Left renal pelvis (tissue), 4 donors: ENCODE data around the gene DAGLA. TPM values are rescaled to one million over a fixed set of nuclear protein-coding genes. Genes with fewer than 3 reads are reported as not detected.

Experiments used
- DNase-seq, 4 donors: peaks; one replicate each; pipeline ENCODE4 v3.0.0-alpha.2; 2013; ENCODE audit warnings: low read depth in 4 of 4, low spot score in 3 of 4
- polyA plus RNA-seq, 4 donors: library from polyadenylated mRNA; unstranded; fragments of 120-200 nt; gene quantifications; one replicate each; pipeline ENCODE4 v1.2.1, GENCODE V29; 2013; ENCODE audit not compliant: insufficient read length in 4 of 4

DAGLA gene
- polyA plus RNA-seq, 4 donors: 3.0 to 4.2 (median 3.3) TPM

GRCh38 chr11:61761440-61762222, 81.4 kb downstream of the DAGLA start:
- DNase-seq: no peak

GRCh38 chr11:61762223-61762615, 82.0 kb downstream of the DAGLA start:
- DNase-seq: no peak

DNA sequence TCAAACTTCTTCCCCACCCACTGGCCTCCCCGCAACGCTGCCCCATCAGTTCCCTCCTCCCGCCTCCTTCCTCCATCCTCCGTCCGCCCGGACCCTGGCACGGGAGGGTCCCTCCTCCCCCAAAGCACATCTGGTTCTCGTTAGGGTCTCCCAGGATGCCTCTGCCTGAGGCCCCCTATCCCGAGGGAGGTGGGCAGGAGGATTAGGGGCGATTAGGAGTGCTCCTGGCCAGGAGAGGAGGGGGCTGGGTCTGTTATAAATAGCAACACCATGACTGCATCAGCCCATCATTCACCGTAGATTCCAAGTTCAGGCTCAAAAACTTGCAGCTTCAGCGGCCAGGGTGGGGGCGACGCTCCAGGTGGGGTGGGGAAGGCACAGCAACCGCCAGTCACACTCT, 82.6 kb downstream of the DAGLA start:
- DNase-seq: no peak

GRCh38 chr11:61763930-61764605, 83.9 kb downstream of the DAGLA start:
- DNase-seq: no peak

DNA sequence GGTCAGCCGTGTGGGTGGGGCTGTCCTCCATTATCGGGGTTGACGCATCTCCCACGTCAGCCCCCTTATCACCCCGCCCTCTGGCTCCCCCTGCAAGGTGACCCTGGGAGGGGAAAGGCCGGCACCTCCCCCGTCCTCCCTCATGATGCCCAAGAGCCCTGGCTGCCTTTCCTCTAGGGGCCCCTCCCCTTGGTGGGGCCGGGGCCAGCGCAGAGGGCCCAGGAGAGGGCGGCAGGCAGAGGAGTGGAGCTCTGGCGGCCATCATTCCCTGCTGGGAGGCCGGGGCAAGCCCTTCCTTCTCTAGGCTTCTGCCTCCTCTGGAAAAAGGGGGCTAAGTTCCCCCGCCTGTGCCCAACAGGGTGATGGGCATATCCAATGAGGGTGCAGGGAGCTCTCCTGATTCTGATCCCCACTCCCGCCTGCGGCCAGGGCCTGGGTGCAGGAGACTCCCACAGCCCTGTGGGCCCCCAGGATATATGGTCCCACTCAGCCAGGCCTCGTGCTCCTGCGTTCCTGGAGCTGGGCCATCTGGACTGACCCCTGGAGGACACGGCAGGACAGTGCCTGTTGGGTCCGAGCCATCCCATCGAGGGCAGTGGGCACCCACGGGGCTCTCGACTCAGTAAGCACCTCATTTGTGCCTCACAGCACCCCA, 84.5 kb downstream of the DAGLA start:
- no peak for DNase-seq

- no peak for DNase-seq
Measured at GRCh38 chr11:61765550-61766253, 85.5 kb downstream of the DAGLA start.

DNA sequence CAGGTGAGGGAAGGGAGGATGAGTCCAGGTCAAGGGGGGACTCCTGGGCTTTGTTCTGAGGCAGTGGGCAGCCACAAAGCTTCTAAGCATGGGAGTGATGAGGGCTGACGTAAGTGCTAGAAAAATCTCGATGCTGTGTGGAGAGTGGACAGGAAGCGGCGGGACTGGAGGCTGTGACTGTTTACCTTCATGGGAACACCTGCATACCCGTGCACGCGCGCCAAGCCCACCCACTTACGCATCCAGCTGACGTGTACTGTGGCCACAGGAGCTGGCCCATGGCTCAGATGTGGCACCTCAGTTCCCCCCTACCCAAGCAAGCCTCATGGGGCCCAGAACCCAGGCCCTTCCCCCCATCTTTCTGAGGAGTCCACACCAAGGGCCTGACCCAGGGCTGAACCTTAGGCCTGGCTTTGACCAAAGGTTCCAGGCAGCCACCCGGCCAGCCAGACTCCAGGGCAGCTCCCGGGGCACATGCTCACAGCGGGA, 86.2 kb downstream of the DAGLA start:
- DNase-seq: no peak

- no peak for DNase-seq
Measured at GRCh38 chr11:61768376-61769076, 88.3 kb downstream of the DAGLA start.

DNA sequence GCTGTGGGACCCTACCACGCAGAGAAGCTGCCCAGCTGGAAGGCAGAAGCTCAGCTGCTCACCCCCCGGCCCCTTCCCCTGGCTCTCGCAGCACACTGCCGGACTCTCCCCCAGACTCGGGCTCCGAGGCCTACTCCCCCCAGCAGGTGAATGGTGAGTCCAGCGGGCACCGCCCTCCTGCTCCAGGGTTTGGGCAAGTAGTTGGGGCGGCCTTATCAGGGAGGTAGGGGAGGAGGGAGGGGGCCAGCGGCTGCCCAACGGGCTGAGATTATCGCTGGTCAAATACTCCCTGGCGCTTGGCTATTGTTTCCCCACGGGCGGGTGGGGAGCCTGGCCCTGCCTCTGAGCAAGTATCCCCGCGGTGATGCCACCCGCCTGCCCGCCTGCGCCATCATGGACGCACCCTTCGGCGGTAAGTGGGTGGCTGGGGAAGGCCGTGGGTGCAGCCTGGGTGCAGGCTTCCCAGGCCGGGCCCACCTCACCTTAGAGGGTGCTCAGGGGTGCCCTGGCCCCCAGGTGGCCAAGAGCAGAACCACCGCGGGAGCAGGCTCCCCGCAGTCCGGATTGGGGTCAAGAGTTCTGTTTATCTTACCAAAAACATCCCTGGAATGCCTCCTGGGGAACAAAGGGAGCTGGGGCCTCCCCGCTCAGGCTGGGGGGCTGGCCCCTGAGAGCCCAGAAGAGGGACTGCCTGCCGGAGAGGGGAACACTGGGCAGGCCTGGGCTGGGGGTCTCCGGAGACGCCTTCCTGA, 89.2 kb downstream of the DAGLA start:
- DNase-seq: no peak

- DNase-seq: no peak
Measured at GRCh38 chr11:61769946-61770683, 89.9 kb downstream of the DAGLA start.

DNA sequence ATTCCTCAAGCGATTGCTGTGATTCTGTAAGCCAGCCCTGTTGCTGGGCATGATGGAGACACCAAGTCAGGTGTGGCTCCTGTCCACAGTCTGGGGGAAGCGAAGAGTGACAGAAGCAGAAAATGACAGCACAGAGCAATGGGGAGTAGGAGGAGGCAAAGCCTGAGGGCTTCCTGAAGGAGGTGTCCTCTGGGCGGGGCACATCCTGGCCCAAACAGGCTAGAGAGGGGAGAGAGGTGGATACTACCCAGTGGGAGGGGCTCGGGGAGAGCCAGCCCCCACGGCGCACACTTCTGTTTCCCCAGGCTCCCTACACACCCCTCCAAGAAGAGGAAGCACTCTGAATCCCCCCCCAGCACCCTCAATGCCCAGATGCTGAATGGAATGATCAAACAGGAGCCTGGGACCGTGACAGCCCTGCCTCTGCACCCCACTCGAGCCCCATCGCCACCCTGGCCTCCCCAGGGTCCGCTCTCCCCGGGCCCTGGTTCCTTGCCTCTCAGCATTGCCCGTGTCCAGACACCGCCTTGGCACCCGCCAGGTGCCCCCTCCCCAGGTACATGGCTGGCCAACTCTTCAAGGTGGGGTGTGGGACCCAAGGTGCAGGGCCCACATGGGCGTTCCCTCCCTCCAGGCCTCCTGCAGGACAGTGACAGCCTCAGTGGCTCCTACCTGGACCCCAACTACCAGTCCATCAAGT, 91.2 kb downstream of the DAGLA start:
- DNase-seq: no peak

- no peak for DNase-seq
Measured at GRCh38 chr11:61771985-61772455, 91.8 kb downstream of the DAGLA start.

- no peak for DNase-seq
Measured at GRCh38 chr11:61773356-61773755, 93.2 kb downstream of the DAGLA start.

DNA sequence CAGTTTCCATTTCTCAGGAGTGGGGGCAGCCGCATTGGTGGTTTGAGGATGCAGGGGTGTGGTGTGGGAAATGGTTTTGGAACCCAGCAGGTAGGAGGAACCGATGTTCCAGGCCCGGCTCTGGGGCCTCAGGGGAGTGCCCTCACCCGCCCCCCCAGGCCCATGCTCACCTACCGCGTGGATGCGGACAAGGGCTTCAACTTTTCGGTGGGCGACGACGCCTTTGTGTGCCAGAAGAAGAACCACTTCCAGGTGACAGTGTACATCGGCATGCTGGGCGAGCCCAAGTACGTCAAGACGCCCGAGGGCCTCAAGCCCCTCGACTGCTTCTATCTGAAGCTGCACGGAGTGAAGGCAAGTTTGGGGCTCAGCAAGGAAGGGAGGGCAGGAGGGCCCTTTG, 93.6 kb downstream of the DAGLA start:
- no peak for DNase-seq

DNA sequence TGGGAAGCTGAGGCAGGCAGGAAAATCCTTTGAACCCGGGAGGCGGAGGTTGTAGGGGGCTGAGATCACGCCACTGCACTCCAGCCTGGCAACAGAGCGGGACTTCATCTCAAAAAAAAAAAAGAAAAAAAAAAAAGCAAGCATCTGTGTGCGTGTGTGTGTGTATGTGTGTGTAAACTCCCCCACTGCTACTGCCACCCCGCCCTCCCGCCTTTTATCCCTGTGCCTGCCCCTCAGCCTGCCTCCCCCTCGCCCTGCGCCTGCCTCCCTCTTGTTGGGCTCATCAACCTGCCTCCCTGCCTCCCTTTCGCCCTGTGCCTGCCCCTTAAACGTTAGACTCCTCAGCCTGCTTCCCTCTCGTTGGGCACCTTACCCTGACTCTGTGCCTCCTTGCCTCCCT, 94.2 kb downstream of the DAGLA start:
- DNase-seq: no peak

DNA sequence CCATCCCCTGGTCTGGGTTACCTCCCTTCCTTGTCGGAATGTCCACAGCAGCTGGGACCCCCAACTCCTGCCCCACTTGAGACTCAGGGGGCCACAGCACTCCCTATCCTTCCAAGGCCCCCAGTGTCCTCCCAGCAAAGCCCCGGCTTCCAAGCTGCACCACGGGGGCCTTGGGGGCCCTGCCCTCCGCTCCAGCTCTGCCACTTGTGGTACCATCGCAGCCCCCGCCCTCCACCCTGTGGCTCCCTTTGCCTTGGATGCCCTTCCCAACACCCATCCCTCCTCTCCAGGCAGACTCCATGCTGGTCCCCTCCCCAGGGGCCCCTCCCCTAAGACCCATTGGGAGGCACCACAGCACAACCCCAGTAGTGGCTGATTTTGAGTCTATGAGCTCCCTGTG, 94.9 kb downstream of the DAGLA start:
- no peak for DNase-seq

DNA sequence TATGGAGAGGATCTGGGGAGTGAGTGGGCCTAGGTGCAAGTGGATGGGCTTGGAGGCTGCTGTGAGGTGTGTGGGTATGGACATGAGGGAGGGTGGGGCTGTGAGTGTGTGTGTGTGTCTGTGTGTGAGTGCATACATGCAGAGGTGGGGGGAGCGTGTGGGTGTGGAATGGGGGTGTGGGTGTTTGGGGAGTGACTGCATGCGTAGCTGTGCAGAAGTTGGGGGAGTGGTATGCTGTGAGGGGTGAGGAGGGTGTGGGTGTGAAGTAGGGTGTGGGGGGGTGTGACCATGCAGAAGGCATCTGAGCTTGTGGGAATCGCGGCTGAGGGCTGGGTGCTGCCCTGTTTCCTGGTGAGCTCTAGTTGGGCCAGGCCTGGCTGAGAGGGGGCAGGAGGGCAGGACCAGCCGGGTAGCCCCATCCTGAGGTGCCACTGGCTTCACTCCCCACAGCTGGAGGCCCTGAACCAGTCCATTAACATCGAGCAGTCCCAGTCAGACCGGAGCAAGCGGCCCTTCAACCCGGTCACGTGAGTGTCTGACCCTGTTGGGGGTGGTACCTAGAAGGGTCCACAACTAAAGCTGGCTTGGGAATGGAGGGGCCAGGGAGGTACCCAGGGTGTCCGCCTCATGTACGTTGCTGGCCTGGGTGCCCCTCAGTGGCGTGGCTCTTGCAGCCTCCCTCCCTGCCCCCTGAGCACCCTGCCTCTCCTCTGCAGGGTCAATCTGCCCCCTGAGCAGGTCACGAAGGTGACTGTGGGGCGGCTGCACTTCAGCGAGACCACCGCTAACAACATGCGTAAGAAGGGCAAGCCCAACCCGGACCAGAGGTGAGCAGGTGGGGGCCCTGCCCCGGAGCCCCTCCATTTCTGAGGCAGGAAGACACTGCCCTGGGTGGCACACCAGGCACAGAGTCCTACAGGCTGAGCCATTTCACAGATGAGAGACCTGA, 95.7 kb downstream of the DAGLA start:
- no peak for DNase-seq
